ENCODE measurements around the gene CHTOP. TPM values are rescaled to one million over a fixed set of nuclear protein-coding genes. Genes with fewer than 3 reads are reported as not detected.
"Not testable (repeated sequence)": the region's sequence is repeated elsewhere in the genome, so short reads cannot be mapped to it uniquely, and the experiment has no call there.

CHTOP gene
- total RNA-seq, 2 donors from 2014 or later, result 82.0 to 82.4 TPM

- H3K9me3 ChIP-seq (ENCODE audit: control insufficient read depth, low read length, poor library complexity, severe bottlenecking), result no peaks in the 10 kb centered on the region
- peaks cover 2% of the 10 kb centered on the region for H3K36me3 Mint-ChIP-seq (ENCODE audit: low read depth)
- no peak overlapping the region for H3K27ac Mint-ChIP-seq
- DNase-seq (no peak), ATAC-seq (no peak)
- H3K27me3 Mint-ChIP-seq, result peaks cover 9% of the 10 kb centered on the region
- peaks cover 34% of the 10 kb centered on the region for H3K4me1 Mint-ChIP-seq
- no peak overlapping the region for H3K4me3 Mint-ChIP-seq
Measured at GRCh38 chr1:153630384-153630783, 3.5 kb upstream of the CHTOP start.

- Mint-ChIP-seq H3K27ac (no peak overlapping the region), H3K4me1 (peaks cover 35% of the 10 kb centered on the region), H3K36me3 (ENCODE audit: low read depth) (peaks cover 2% of the 10 kb centered on the region), H3K27me3 (peaks cover 9% of the 10 kb centered on the region), H3K4me3 (no peak overlapping the region)
- no peak for ATAC-seq
- no peak for DNase-seq
- H3K9me3 ChIP-seq (ENCODE audit: control insufficient read depth, low read length, poor library complexity, severe bottlenecking), result no peaks in the 10 kb centered on the region
Measured at GRCh38 chr1:153631047-153632022, 2.5 kb upstream of the CHTOP start.

- no peaks in the 10 kb centered on the region for H3K9me3 ChIP-seq (ENCODE audit: control insufficient read depth, low read length, poor library complexity, severe bottlenecking)
- Mint-ChIP-seq H3K36me3 (ENCODE audit: low read depth) (peaks cover 10% of the 10 kb centered on the region), H3K4me3 (peak overlapping the region; percentile 99), H3K4me1 (peaks cover 41% of the 10 kb centered on the region), H3K27me3 (no peaks in the 10 kb centered on the region), H3K27ac (peak overlapping the region; percentile 98)
- DNase-seq (no peak), ATAC-seq (no peak)
Measured at GRCh38 chr1:153633161-153633753, 609 bp upstream of the CHTOP start.

GRCh38 chr1:153635872-153636271 lies 2.0 kb downstream of the CHTOP start:
- Mint-ChIP-seq H3K27me3 (no peaks in the 10 kb centered on the region), H3K36me3 (ENCODE audit: low read depth) (peaks cover 10% of the 10 kb centered on the region), H3K4me1 (peaks cover 37% of the 10 kb centered on the region), H3K4me3 (peak overlapping the region; percentile 99), H3K27ac (peak overlapping the region; percentile 98)
- H3K9me3 ChIP-seq (ENCODE audit: control insufficient read depth, low read length, poor library complexity, severe bottlenecking), result no peaks in the 10 kb centered on the region
- DNase-seq (no peak), ATAC-seq (no peak)

- Mint-ChIP-seq H3K36me3 (ENCODE audit: low read depth) (peaks cover 10% of the 10 kb centered on the region), H3K4me3 (peak overlapping the region; percentile 99)
Measured at GRCh38 chr1:153636312-153636711, 2.4 kb downstream of the CHTOP start.

GRCh38 chr1:153638261-153638660 lies 4.4 kb downstream of the CHTOP start:
- no peaks in the 10 kb centered on the region for H3K9me3 ChIP-seq (ENCODE audit: control insufficient read depth, low read length, poor library complexity, severe bottlenecking)
- Mint-ChIP-seq H3K27me3 (no peaks in the 10 kb centered on the region), H3K36me3 (ENCODE audit: low read depth) (peaks cover 13% of the 10 kb centered on the region), H3K4me1 (peaks cover 37% of the 10 kb centered on the region), H3K4me3 (no peak overlapping the region), H3K27ac (peak overlapping the region; percentile 60)
- ATAC-seq (no peak), DNase-seq (no peak)

More at GRCh38 chr1:153636312-153636711, 2.4 kb downstream of the CHTOP start:
- ATAC-seq, result no peak
- H3K9me3 ChIP-seq (ENCODE audit: control insufficient read depth, low read length, poor library complexity, severe bottlenecking), result no peaks in the 10 kb centered on the region
- Mint-ChIP-seq H3K4me1 (peaks cover 38% of the 10 kb centered on the region), H3K27ac (peak overlapping the region; percentile 98), H3K27me3 (no peaks in the 10 kb centered on the region)
- DNase-seq, result no peak

- peaks cover 36% of the 10 kb centered on the region for H3K4me1 Mint-ChIP-seq
- no peak overlapping the region for H3K4me3 Mint-ChIP-seq
- H3K9me3 ChIP-seq (ENCODE audit: control insufficient read depth, low read length, poor library complexity, severe bottlenecking), result no peaks in the 10 kb centered on the region
- H3K36me3 Mint-ChIP-seq (ENCODE audit: low read depth), result peaks cover 17% of the 10 kb centered on the region
- H3K27ac Mint-ChIP-seq, result no peak overlapping the region
- DNase-seq (no peak), ATAC-seq (no peak)
- H3K27me3 Mint-ChIP-seq, result no peaks in the 10 kb centered on the region
Measured at GRCh38 chr1:153639280-153639679, 5.4 kb downstream of the CHTOP start.

- not testable (repeated sequence) for H3K9me3 ChIP-seq (ENCODE audit: control insufficient read depth, low read length, poor library complexity, severe bottlenecking); H3K27me3 Mint-ChIP-seq; H3K27ac Mint-ChIP-seq; ATAC-seq; H3K4me3 Mint-ChIP-seq; DNase-seq
- H3K36me3 Mint-ChIP-seq (ENCODE audit: low read depth), result peaks cover 15% of the 10 kb centered on the region
- peaks cover 37% of the 10 kb centered on the region for H3K4me1 Mint-ChIP-seq
Measured at GRCh38 chr1:153640213-153640612, 6.3 kb downstream of the CHTOP start.

GRCh38 chr1:153640861-153641260 lies 7.0 kb downstream of the CHTOP start:
- Mint-ChIP-seq H3K27me3 (no peaks in the 10 kb centered on the region), H3K27ac (peak overlapping the region; percentile 85), H3K36me3 (ENCODE audit: low read depth) (peaks cover 21% of the 10 kb centered on the region), H3K4me3 (no peak overlapping the region), H3K4me1 (peaks cover 39% of the 10 kb centered on the region)
- ATAC-seq (no peak), DNase-seq (no peak)
- no peaks in the 10 kb centered on the region for H3K9me3 ChIP-seq (ENCODE audit: control insufficient read depth, low read length, poor library complexity, severe bottlenecking)

- Mint-ChIP-seq H3K4me3 (no peak overlapping the region), H3K4me1 (peaks cover 41% of the 10 kb centered on the region), H3K36me3 (ENCODE audit: low read depth) (peaks cover 17% of the 10 kb centered on the region), H3K27me3 (no peaks in the 10 kb centered on the region), H3K27ac (peak overlapping the region; percentile 85)
- ATAC-seq (no peak), DNase-seq (no peak)
- no peaks in the 10 kb centered on the region for H3K9me3 ChIP-seq (ENCODE audit: control insufficient read depth, low read length, poor library complexity, severe bottlenecking)
Measured at GRCh38 chr1:153642161-153642560, 8.3 kb downstream of the CHTOP start.

GRCh38 chr1:153643100-153643499 lies 9.2 kb downstream of the CHTOP start:
- no peaks in the 10 kb centered on the region for H3K27me3 Mint-ChIP-seq
- H3K27ac Mint-ChIP-seq, result peak overlapping the region; percentile 82
- DNase-seq, result no peak
- peaks cover 13% of the 10 kb centered on the region for H3K36me3 Mint-ChIP-seq (ENCODE audit: low read depth)
- no peak overlapping the region for H3K4me3 Mint-ChIP-seq
- peaks cover 39% of the 10 kb centered on the region for H3K4me1 Mint-ChIP-seq
- ATAC-seq, result no peak
- no peaks in the 10 kb centered on the region for H3K9me3 ChIP-seq (ENCODE audit: control insufficient read depth, low read length, poor library complexity, severe bottlenecking)

- no peak for DNase-seq
- peaks cover 39% of the 10 kb centered on the region for H3K4me1 Mint-ChIP-seq
- peak overlapping the region; percentile 82 for H3K27ac Mint-ChIP-seq
- no peak overlapping the region for H3K4me3 Mint-ChIP-seq
- H3K36me3 Mint-ChIP-seq (ENCODE audit: low read depth), result peaks cover 13% of the 10 kb centered on the region
- ATAC-seq, result no peak
- no peaks in the 10 kb centered on the region for H3K27me3 Mint-ChIP-seq
- H3K9me3 ChIP-seq (ENCODE audit: control insufficient read depth, low read length, poor library complexity, severe bottlenecking), result no peaks in the 10 kb centered on the region
Measured at GRCh38 chr1:153643816-153644215, 9.9 kb downstream of the CHTOP start.

GRCh38 chr1:153646672-153647345 lies 12.9 kb downstream of the CHTOP start:
- H3K4me3 Mint-ChIP-seq, result no peak overlapping the region
- H3K36me3 Mint-ChIP-seq (ENCODE audit: low read depth), result peaks cover 13% of the 10 kb centered on the region

More at GRCh38 chr1:153646672-153647345, 12.9 kb downstream of the CHTOP start:
- no peak for DNase-seq
- H3K4me1 Mint-ChIP-seq, result peaks cover 48% of the 10 kb centered on the region
- H3K9me3 ChIP-seq (ENCODE audit: control insufficient read depth, low read length, poor library complexity, severe bottlenecking), result no peaks in the 10 kb centered on the region
- no peaks in the 10 kb centered on the region for H3K27me3 Mint-ChIP-seq
- no peak for ATAC-seq
- H3K27ac Mint-ChIP-seq, result peak overlapping the region; percentile 82
